Loucy (cell line): Measurements from ENCODE around the gene SH3RF3.

Experiments
- EZH2phosphoT487 ChIP-seq: fragments of 200-600 bp; IDR thresholded peaks from 2 replicates; pipeline ENCODE4 v1.6.1; 2018; ENCODE audit warnings: antibody characterized with exemption, mild to moderate bottlenecking, moderate library complexity, borderline replicate concordance
- TF ChIP-seq, protein P1 (sequence below): fragments of 200-600 bp; sonication (generic); conservative IDR thresholded peaks from 2 replicates; pipeline ENCODE4 v1.5.1; 2014; ENCODE audit warnings: mild to moderate bottlenecking, antibody characterized with exemption, low read length

DNA sequence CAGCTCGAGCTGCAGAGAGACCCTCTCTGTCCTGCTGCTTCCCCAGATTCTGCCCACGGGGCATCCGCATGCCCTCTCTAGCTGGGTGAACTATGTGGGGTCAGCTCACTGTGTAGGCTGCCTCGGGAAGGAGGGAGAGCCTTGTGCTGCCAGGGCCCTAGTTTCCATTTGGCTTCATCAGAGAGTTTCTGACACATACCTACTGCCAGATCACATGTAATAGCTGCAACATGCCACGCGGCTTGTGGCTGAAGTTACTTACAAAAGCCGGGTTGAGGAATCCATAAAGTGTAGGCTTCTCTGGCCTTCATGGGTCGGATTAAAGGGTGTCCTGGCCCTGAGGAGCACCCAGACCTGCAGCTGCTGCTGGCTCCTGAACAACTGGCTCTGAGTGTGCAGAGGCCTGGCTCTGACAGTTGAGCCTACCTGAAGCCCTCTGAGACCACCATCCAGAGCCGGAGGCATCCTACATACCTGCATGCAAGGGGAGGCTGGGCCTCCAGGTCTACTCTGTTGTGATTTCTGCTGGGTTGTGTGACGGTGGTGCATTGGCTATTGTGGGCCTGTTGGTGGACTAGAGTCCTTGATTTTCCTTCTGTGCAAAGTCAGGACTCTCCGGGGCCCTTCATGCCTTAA lies 130.0 kb downstream of the SH3RF3 start:
- TF ChIP-seq, protein P1, sequence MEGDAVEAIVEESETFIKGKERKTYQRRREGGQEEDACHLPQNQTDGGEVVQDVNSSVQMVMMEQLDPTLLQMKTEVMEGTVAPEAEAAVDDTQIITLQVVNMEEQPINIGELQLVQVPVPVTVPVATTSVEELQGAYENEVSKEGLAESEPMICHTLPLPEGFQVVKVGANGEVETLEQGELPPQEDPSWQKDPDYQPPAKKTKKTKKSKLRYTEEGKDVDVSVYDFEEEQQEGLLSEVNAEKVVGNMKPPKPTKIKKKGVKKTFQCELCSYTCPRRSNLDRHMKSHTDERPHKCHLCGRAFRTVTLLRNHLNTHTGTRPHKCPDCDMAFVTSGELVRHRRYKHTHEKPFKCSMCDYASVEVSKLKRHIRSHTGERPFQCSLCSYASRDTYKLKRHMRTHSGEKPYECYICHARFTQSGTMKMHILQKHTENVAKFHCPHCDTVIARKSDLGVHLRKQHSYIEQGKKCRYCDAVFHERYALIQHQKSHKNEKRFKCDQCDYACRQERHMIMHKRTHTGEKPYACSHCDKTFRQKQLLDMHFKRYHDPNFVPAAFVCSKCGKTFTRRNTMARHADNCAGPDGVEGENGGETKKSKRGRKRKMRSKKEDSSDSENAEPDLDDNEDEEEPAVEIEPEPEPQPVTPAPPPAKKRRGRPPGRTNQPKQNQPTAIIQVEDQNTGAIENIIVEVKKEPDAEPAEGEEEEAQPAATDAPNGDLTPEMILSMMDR = no peak
- no peak for TF ChIP-seq EZH2phosphoT487
